Fibroblast of upper back skin (primary cell): ENCODE measurements around the gene DDX59.

Source experiments
- DNase-seq: peaks from one replicate; pipeline ENCODE4 v3.0.0-alpha.2; 2013

Gene DDX59

DNA sequence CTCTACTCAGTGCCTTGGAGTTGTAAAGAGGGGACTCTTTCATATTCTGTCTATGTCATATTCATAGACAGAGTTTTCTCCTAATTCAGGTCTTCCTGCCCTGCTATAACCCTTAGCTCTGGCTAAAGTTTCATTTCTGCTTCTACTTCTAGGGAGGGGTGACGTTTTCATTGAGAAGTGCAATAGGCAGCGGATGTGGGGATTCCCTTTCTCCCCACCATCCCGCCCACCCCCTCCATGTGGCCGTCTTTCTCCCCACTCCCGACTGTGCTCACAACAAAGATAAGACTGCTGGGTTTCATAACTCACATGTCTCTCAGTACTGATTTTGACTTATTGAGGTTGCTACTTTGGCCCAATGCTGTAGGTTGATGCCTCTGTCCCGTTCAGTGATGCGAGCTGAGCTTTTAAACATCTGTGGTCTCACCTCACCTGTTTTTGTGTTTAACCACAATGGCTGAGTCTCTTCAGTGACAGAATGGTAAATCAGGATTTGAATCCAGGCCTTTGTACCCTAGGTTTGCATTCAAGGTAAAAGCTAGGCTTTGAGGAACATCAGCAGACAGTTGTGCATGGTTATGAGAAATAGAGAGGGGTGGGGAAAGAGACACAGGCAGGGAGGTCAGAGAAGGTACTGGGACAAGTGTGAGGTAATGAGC lies 41.4 kb downstream of the DDX59 start:
- no peak for DNase-seq

GRCh38 chr1:200627575-200628222 lies 42.0 kb downstream of the DDX59 start:
- no peak for DNase-seq

DNA sequence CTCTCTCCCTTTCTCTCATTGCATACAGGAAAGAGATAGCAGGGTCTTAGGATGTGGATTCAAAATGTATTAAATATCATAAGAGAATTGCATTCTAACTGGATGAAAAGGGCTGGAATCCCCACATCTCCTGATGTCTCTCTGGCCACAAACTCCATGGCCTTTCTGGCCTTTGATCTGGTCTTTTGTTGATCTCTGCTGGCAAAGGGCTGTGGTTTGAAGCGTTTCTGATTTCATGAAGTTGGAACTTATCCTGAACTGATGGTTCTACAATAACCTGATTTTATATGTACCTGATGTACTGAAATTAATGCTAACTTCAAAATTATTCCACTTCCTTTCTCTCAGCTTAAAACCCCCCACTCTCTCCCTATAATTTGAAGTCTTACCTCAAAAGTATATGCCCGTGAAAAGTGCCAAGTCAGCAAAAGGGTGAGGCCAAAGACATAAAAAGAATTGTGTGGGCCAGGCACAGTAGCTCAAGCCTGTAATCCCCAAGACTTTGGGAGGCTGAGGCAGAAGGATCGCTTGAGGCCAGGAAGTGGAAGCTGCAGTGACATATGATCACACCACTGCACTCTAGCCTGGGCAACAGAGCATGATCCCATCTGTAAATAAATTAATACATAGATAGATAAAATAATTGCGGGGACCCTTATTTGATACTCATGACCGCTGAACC lies 42.7 kb downstream of the DDX59 start:
- no peak for DNase-seq

GRCh38 chr1:200625381-200625824 lies 44.3 kb downstream of the DDX59 start:
- peak; percentile 42 for DNase-seq

DNA sequence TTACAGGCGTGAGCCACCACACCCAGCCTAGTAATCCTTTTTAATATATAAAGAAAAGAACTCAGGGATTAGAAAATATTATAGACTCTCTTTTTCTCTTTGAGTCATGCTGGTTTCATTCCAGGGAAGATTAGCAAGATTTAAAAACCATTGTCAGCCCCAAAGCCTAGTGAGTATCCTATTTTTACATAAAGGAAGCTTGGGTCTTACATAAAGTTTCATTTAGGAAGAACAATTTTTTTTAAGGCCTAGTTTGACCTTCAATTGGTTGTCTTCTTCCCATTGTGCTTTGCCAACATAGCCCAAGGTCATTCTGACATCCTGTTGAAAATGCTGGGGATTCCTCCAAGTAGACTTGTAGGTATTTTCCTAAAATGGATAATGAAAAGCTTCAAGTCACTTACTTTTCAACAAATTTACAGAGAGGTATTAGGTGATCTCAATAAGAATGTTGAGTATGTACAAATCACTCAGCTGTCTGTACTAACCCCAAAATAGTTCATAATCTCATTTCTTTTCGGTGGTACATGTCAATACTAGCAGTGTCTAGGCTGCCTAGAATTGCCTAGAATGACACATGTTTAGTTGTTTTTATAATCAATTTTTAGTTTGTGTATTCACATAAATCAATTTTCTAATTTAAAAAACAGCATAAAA lies 44.9 kb downstream of the DDX59 start:
- DNase-seq, result peak; percentile 7

DNA sequence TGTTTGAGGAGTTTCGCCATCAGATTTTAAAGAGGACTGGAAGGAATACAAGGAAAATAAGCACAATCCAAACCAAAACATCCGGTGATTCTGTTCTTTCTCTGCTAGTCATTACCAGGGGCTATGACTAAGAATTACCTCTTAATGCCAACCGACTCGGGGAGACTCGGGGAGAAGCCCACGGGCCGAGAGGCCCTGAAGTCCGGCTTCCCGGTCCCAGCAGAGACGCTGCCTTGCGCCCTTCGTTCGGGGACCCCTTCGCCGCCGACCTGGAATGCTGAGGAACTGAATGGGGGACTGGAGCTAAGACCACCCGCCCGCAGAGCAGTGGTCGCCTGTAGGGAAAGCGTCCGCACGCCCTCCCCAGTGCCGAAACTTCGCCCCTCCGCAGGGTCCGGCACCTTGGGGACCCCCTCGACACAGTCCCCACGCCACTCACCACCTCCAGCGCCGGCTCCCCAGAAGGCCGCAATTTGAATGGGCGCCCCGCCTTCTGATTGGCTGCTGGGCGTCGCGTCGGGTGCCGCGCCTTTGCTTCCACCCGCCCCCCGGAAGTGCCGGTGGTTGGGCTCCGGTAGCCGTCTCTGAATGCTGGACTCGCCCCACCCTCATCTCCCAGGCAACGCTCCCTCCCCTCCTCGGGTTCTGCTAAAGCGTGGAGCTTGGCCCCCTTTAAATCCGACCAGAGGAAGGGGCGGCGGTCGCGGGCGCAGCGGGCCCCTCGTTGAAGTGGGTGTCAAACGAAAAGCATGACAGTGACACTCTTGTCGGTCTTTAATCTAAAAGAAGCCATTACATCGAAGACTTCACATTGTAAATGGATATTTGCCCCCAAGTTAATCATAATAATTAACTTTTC lies 49.2 kb downstream of the DDX59 start, which contains the start of gene KIF14:
KIF14 (minus strand) TSS at position 479 of the 859 bp plus-strand sequence. CDS start 2,028 bp downstream, outside the sequence.
- peak; percentile 90 for DNase-seq

DNA sequence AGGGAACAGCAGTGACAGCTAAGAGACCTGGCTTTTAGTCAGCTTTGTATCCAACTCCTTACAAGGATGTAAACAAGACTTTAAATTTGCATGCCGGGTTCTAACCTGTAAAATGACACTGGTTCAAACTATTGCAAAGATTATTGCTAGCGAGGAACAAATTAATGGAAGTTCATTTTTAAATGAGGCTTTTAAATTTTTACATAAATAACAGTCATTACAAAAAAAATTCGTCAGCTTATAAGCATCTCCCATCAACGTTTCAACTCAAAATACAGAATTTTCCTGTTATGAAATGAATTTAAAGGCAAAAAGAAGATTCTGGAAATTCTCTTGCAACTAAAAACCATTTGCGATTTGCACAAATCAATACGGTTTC lies 49.8 kb downstream of the DDX59 start:
- no peak for DNase-seq

GRCh38 chr1:200610846-200611245 lies 58.9 kb downstream of the DDX59 start:
- peak; percentile 64 for DNase-seq

- no peak for DNase-seq
Measured at GRCh38 chr1:200602632-200603031, 67.1 kb downstream of the DDX59 start.
